Progenitor cell of endocrine pancreas (in vitro differentiated cells): ENCODE measurements around the gene MMP7. TPM values are rescaled to one million over a fixed set of nuclear protein-coding genes. Genes with fewer than 3 reads are reported as not detected.

ENCODE experiments used
- DNase-seq: peaks from one replicate; pipeline ENCODE4 v3.0.0; 2021; ENCODE audit warnings: low spot score; ENCODE audit not compliant: unreplicated experiment
- H3K27ac Mint-ChIP-seq: 2 replicates; pipeline ENCODE4 v1.8.0; 2021; ENCODE audit warnings: mild to moderate bottlenecking, moderate library complexity, mixed read lengths
- H3K27me3 Mint-ChIP-seq: 2 replicates; pipeline ENCODE4 v1.8.0; 2021; ENCODE audit warnings: mixed read lengths
- H3K36me3 Mint-ChIP-seq: 2 replicates; pipeline ENCODE4 v1.8.0; 2022; ENCODE audit warnings: mixed read lengths; ENCODE audit not compliant: insufficient read depth
- H3K4me1 Mint-ChIP-seq: 2 replicates; pipeline ENCODE4 v1.8.0; 2021; ENCODE audit warnings: low read depth, mixed read lengths
- H3K4me3 Mint-ChIP-seq: 2 replicates; pipeline ENCODE4 v1.8.0; 2021; ENCODE audit warnings: low read depth, mild to moderate bottlenecking, moderate library complexity, mixed read lengths
- H3K9me3 Mint-ChIP-seq: 2 replicates; pipeline ENCODE4 v1.8.0; 2021; ENCODE audit warnings: low read depth, mixed read lengths
- CTCF ChIP-seq: fragments of 200-600 bp; sonication (generic); IDR thresholded peaks from one replicate; pipeline ENCODE4 v1.5.0; 2021; ENCODE audit warnings: antibody characterized with exemption, mild to moderate bottlenecking; ENCODE audit not compliant: unreplicated experiment
- total RNA-seq: library from RNA; stranded (reverse); gene quantifications from 2 replicates; pipeline ENCODE4 v1.2.1, GENCODE V29; 2021

Gene MMP7
- total RNA-seq, 1 donor from 2014 or later: not detected

- Mint-ChIP-seq H3K27me3 (peaks cover 6% of the 10 kb centered on the region), H3K36me3 (no peaks in the 10 kb centered on the region), H3K27ac (no peak overlapping the region), H3K4me3 (no peak overlapping the region), H3K4me1 (peaks cover 17% of the 10 kb centered on the region), H3K9me3 (no peaks in the 10 kb centered on the region)
- TF ChIP-seq CTCF: no peak
- no peak for DNase-seq
Measured at GRCh38 chr11:102491969-102492368, 38.6 kb downstream of the MMP7 start.

- H3K36me3 Mint-ChIP-seq: no peaks in the 10 kb centered on the region
- TF ChIP-seq CTCF: no peak
- DNase-seq: no peak
- H3K4me3 Mint-ChIP-seq: no peak overlapping the region
- H3K4me1 Mint-ChIP-seq: peaks cover 12% of the 10 kb centered on the region
- H3K27me3 Mint-ChIP-seq: no peaks in the 10 kb centered on the region
- no peaks in the 10 kb centered on the region for H3K9me3 Mint-ChIP-seq
- H3K27ac Mint-ChIP-seq: no peak overlapping the region
Measured at GRCh38 chr11:102489186-102490145, 41.1 kb downstream of the MMP7 start.

- H3K27me3 Mint-ChIP-seq: no peaks in the 10 kb centered on the region
- no peak overlapping the region for H3K27ac Mint-ChIP-seq
- no peak for TF ChIP-seq CTCF
- H3K4me3 Mint-ChIP-seq: no peak overlapping the region
- DNase-seq: no peak
- no peaks in the 10 kb centered on the region for H3K9me3 Mint-ChIP-seq
- H3K4me1 Mint-ChIP-seq: peaks cover 8% of the 10 kb centered on the region
- H3K36me3 Mint-ChIP-seq: no peaks in the 10 kb centered on the region
Measured at GRCh38 chr11:102488208-102488607, 42.3 kb downstream of the MMP7 start.

- peaks cover 8% of the 10 kb centered on the region for H3K4me1 Mint-ChIP-seq
- no peak for DNase-seq
- no peak overlapping the region for H3K4me3 Mint-ChIP-seq
- no peak for TF ChIP-seq CTCF
- no peak overlapping the region for H3K27ac Mint-ChIP-seq
- H3K9me3 Mint-ChIP-seq: no peaks in the 10 kb centered on the region
- H3K27me3 Mint-ChIP-seq: no peaks in the 10 kb centered on the region
- H3K36me3 Mint-ChIP-seq: no peaks in the 10 kb centered on the region
Measured at GRCh38 chr11:102487214-102487613, 43.3 kb downstream of the MMP7 start.

- Mint-ChIP-seq H3K9me3 (no peaks in the 10 kb centered on the region), H3K4me1 (peaks cover 8% of the 10 kb centered on the region), H3K27ac (no peak overlapping the region), H3K27me3 (no peaks in the 10 kb centered on the region), H3K36me3 (no peaks in the 10 kb centered on the region), H3K4me3 (no peak overlapping the region)
- DNase-seq: no peak
- TF ChIP-seq CTCF: no peak
Measured at GRCh38 chr11:102486584-102486983, 44.0 kb downstream of the MMP7 start.
